Measurements from ENCODE around the gene BICD1.
"Not testable (repeated sequence)": the region's sequence is repeated elsewhere in the genome, so short reads cannot be mapped to it uniquely, and the experiment has no call there.

BICD1 gene

DNA sequence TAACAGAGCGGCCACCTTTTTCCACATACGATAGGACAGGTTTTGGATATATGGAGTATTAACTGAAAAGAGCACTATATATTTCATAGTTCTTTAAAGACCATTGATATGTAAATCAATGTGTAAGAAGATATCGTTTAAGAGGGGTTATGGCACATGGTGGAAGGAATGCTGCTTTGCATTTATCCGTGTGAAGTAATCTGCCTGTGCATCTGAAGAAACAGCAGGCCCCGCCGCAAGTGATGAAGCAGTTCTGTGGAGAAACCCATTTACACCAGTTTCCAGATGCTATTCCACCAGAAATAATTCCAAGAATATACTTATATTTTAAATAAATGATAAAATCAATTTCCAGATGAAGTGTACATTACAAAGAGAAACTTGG is 72.4 kb downstream of the BICD1 start:
- no peak for DNase-seq (ENCODE audit: low read depth)
- no peak overlapping the region for H3K4me3 ChIP-seq (replicated peaks; ENCODE audit: low read depth, low read length)
- TF ChIP-seq, protein P1, sequence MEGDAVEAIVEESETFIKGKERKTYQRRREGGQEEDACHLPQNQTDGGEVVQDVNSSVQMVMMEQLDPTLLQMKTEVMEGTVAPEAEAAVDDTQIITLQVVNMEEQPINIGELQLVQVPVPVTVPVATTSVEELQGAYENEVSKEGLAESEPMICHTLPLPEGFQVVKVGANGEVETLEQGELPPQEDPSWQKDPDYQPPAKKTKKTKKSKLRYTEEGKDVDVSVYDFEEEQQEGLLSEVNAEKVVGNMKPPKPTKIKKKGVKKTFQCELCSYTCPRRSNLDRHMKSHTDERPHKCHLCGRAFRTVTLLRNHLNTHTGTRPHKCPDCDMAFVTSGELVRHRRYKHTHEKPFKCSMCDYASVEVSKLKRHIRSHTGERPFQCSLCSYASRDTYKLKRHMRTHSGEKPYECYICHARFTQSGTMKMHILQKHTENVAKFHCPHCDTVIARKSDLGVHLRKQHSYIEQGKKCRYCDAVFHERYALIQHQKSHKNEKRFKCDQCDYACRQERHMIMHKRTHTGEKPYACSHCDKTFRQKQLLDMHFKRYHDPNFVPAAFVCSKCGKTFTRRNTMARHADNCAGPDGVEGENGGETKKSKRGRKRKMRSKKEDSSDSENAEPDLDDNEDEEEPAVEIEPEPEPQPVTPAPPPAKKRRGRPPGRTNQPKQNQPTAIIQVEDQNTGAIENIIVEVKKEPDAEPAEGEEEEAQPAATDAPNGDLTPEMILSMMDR (IDR thresholded peaks at IDR 0.05; ENCODE audit: low read length, missing control alignments), result no peak

DNA sequence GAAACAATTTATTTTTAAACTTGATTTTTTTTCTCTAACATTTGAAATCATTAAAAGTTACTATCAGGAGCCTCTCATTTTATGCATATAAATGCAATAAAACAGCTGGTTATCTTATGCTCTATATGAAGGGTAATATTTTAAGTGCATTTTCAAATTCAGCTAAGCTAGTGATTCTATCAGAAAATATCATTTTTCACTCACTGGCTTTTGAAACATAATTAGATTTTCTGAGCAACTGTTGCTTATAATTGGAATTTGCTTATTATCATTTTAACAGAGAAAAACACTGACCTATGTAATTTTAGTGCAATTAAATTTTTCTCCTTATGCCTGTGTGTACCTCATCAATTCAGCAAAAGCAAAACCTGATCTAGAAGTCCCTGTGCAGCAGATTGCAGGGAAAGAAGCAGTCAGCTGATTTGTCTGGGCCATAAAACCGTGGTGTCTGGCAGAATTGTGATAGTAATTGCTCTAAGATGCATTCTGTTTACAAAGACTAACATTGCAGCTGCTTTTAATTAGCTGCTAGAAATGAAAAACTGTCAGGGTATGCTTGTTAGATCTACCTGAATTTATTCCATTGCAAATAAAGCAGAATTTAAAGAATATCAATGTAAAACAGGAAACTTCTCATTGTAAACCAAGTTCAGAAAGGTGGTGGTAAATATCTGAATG is 75.0 kb downstream of the BICD1 start:
- no peak for DNase-seq (ENCODE audit: low read depth)
- TF ChIP-seq, protein P1 (IDR thresholded peaks at IDR 0.05; ENCODE audit: low read length, missing control alignments), result no peak
- no peak overlapping the region for H3K4me3 ChIP-seq (replicated peaks; ENCODE audit: low read depth, low read length)

DNA sequence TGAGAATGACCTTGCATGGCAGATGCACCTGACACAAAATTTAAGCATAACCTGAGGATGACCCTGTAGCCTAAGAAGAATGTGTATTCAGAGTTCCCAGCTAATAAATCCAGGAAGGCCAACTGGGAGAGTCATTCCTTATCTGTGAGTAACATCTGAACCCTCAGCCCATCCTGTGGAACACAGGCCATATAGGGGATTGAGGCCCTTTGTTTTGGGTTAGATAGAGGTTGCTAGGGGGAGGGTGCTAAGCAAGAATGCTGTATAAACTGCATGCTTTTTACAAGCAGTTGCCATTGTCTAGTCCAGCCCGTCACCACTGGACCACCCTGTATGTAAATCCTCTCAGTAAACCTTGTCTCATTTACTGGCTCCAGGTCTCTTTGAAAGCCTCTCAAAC is 77.0 kb downstream of the BICD1 start:
- no peak overlapping the region for H3K4me3 ChIP-seq (replicated peaks; ENCODE audit: low read depth, low read length)
- TF ChIP-seq, protein P1 (IDR thresholded peaks at IDR 0.05; ENCODE audit: low read length, missing control alignments), result no peak

DNA sequence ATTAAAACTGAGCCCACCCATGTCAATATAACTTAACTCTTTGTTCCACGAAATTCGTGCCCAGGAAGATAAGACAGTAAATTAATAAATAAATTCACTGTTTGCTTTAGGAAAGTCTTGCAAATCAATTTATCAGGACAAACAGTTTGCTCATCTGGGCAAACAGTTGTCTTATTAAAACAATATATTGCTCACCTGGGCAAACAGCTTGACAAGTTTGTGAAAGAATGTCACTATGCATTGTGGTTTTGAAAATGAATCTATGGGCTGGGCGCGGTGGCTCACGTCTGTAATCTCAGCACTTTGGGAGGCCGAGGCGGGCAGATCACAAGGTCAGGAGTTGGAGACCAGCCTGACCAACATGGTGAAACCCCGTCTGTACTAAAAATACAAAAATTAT is 80.5 kb downstream of the BICD1 start:
- DNase-seq (ENCODE audit: low read depth); H3K4me3 ChIP-seq (replicated peaks; ENCODE audit: low read depth, low read length): not testable (repeated sequence)

More for the DNA sequence above, 77.0 kb downstream of the BICD1 start:
- DNase-seq (ENCODE audit: low read depth), result no peak

DNA sequence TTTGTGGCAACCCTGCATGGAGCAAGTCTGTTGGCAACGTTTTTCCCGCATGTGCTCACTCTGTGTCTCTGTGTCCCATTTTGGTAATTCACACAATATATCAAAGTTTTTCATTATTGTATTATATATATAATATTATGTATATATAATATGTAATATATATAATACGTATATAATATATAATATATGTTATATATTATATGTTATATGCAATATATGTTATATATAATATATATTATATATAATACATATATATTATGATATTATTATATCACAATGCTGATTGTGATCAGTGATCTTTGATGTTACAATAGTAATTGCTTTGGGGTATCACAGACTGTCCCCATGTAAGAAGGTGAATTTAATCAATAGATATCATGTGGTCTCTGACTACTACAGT is 84.8 kb downstream of the BICD1 start:
- DNase-seq (ENCODE audit: low read depth), result no peak
- TF ChIP-seq, protein P1 (IDR thresholded peaks at IDR 0.05; ENCODE audit: low read length, missing control alignments), result no peak
- no peak overlapping the region for H3K4me3 ChIP-seq (replicated peaks; ENCODE audit: low read depth, low read length)

DNA sequence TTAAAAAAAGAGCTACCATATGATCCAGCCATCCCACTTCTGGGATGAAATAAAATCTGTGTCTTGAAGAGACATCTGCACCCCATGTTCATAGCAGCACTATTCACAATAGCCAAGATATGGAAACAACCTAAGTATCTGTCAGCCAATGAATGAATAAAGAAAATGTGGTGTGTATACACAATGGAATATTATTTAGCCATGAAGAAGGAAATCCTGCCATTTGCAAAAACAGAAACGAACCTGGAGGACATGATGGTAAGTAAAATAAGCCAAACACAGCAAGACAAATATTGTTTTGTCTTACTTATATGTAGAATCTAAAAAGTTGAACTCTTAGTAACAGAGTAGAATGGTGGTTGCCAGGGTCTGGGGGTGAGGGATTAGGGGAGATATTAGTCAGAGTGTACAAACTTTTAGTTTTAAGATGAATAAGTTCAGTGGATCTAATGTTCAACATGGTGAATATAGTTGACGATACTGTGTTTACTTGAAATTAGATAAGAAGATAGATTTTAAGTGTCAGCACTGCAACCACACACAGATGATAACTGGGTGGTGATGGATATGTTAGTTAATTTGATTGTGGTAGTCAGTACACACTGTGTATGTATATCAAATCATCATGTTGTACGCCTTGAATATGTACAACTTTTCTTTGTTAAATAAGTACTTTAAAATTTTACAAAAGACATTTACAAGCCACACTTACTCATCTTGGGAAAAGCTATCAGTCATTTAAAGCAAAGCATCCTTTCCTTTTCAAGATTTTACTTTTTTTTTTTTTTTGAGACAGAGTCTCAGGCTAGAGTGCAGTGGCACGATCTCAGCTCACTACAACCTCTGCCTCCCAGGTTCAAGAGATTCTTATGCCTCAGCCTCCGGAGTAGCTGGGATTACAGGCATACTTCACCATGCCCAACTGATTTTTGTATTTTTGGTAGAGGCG is 89.9 kb downstream of the BICD1 start:
- TF ChIP-seq, protein P1 (IDR thresholded peaks at IDR 0.05; ENCODE audit: low read length, missing control alignments), result no peak
- H3K4me3 ChIP-seq (replicated peaks; ENCODE audit: low read depth, low read length), result no peak overlapping the region

DNA sequence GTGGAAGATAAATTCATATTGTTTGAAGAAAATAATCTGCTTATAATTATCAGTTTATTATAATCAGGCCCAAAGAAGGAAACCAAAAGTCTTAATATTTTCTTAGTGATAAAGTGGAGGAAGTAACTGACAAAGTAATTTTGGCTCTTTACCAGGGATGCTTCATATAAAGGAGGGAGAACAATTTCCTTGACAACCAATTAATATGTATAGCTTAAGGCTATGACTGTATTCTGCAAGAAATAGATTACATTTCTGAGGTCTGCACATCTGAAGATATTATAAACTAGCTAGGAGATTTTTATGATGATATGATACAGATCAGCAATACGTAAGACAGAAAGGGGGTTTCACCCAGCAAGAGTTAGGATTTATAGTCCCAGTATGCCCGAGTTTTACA is 90.8 kb downstream of the BICD1 start:
- no peak overlapping the region for H3K4me3 ChIP-seq (replicated peaks; ENCODE audit: low read depth, low read length)
- DNase-seq (ENCODE audit: low read depth), result no peak
- TF ChIP-seq, protein P1 (IDR thresholded peaks at IDR 0.05; ENCODE audit: low read length, missing control alignments), result no peak

More for the DNA sequence above, 89.9 kb downstream of the BICD1 start:
- no peak for DNase-seq (ENCODE audit: low read depth)

Measured in fibroblast of pulmonary artery (primary cell).